GM19455 (cell line): ENCODE measurements around the gene ACOT11.
"Not testable (repeated sequence)": the region's sequence is repeated elsewhere in the genome, so short reads cannot be mapped to it uniquely, and the experiment has no call there.

ENCODE experiments used
- ATAC-seq: cut with Tn5 transposase; IDR thresholded peaks from one replicate; pipeline ENCODE4 v1.9.1; 2021; ENCODE audit not compliant: unreplicated experiment

ACOT11 gene

GRCh38 chr1:54536656-54537055 lies 11.4 kb upstream of the ACOT11 start:
- ATAC-seq, result not testable (repeated sequence)

DNA sequence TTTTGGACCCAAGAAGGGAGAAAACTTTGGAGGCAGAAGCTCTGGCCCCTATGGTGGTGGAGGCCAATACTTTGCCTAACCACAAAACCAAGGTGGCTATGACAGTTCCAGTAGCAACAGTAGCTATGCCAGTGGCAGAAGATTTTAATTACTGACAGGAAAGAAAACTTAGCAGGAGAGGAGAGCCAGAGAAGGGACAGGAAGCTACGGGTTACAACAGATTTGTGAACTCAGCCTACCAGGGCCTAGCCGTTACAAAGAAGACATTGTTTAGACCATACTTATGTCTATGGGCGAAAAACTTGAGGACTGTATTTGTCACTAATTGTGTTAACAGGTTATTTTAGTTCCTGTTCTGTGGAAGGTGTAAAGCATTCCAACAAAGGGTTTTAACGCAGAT lies 10.4 kb upstream of the ACOT11 start:
- no peak for ATAC-seq

DNA sequence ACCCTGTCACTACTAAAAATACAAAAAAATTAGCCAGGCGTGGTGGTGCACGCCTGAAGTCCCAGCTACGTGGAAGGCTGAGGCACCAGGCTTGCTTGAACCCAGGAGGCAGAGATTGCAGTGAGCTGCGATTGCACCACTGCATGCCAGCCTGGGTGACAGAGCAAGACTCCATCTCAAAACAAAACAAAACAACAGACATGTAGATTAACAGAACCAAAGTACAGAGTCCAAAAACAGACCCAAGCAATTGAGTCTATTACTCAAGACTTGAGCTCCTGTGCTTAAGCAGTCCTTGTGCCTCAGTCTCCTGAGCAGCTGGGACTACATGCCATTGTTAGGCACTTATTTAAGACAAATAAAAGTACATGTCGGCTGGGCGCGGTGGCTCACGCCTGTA lies 9.5 kb upstream of the ACOT11 start:
- no peak for ATAC-seq

GRCh38 chr1:54540582-54541295 lies 7.3 kb upstream of the ACOT11 start:
- no peak for ATAC-seq

DNA sequence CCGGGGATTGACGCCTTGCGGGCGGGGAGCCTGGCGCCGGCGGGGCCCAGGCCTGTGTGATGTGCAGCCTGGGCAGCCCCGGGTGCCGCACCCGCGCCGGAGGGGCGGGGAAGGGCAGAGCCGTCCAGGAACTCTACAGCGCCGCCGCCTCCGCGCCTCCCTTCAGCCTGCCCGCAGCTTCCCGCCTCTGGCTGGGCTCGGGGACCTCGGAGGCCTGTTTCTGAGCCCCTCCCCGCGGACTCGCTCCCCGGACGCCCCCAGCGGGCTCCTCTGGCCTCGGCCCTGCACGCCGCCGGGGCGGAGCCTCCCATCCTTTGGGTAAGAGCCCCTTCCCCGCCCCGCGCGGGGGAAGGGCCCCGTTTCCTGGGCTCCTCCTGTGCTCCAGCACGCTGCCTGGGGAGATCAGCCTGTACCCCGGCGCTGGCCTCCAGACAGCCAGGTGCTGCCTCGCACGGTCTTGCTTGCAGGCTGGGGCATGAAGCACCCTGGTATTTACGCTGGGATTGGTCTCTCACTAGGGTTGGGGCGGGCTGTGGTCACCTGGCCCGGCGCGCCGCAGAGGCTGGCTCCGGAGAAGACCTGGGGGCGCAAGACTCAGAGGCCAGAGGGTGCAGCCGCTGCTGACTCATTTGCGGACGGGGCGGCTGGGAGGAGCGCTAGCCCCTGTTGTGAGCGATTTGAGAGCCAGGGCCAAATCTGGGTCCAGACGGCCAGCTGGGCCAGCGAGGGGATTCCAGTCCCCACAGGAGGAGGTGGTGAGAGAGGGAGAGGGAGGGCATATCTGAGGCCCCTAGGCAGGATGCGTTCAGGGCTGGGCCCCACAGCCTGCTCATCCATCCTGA lies 5.7 kb upstream of the ACOT11 start:
- ATAC-seq, result no peak

DNA sequence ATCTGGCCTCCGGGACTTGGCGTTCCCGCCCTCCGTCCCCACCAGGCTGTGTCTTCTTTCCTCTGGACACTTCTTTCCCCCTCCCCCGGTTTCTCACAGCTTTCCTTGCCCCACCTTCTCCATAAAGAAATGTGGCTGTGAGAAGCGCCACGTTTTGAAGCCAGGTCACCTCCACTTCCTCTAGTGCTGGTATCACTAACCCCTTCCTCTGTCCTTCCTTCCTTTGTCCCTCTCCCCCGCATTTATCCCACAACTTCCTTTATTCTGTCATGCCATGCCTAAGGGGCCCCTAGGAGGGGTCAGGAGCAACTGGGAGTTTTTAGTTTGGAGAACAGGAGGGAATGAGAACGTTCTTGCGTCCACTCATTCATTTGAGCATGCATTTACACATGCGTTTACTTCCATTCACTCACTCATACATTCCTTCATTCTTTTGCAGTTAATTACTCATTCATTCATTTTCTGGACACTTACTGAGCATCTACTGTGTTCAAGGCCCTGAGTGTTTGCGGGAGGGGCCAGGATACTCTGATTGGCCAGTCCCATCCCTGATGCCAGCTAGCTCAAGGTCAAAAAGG lies 5.0 kb upstream of the ACOT11 start:
- ATAC-seq, result no peak

DNA sequence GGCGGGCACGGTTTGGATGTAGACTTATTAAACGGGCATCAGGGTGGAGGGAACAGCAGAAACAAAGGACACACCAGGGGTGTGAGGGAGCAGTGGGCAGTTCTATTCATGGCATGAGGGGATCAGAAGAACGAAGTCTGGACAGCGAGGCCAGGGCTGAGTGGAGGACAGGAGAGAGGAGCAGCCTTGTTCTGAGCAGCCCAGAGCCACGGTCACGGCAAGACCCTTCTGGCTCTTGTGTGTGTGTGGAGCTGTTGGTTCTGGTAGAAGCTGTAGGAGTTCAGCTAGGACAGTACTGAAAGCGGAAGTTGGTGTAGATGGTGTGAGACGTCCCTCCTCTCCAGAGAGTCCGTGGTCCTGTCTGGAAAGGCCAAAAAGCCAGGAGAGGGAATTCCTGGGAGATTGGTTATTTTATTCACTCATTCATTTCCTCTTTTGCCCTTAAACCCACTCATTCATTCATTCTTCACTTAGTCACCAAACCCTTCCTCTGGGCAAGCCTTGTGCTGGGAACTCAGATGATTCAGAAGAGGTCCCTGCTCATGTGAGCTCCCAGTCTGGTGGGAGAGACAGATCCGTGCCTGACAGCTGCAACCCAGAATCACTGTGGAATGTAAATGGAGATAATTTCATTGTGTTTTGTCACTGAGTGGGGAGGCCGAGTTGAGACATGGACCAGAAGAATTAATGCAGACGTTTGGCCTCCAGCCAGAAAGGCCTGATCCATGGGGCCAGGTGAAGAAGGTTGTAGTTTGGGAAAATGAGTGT lies 4.1 kb upstream of the ACOT11 start:
- ATAC-seq, result no peak

DNA sequence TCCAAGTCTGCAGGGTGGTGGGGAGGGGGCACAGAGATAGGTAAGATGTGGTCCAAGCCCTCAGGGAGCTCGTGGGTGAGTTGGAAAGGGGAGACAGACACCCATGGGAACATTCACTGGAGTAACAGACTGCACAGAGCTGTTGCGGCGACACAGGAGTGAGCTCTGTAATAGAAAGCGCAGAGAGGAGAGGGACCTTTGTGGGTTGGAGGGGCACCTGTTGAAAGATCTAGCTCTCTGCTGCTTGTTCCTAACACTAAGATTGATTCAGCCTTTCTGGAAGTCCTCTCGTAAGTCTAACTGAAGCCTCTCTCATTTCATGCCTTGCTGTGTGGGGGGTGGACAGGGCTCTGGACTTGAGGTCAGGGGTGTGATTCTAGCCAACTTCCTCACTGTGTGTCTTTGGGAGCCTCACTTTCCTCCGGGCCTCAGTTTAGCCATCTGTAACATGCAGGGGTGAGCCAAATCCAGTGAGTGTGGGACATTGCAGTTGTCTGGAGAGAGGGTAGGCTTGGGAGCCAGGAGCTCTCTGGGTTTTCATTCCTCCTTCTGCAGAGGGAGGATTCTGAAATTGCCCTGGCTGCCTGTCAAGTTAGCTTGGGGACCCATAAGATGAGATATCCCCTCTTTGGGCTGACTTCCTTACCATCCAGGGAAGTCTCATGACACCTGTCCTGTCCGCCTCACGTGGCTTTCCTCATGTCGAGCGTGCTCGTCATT lies 2.0 kb upstream of the ACOT11 start:
- ATAC-seq, result no peak

DNA sequence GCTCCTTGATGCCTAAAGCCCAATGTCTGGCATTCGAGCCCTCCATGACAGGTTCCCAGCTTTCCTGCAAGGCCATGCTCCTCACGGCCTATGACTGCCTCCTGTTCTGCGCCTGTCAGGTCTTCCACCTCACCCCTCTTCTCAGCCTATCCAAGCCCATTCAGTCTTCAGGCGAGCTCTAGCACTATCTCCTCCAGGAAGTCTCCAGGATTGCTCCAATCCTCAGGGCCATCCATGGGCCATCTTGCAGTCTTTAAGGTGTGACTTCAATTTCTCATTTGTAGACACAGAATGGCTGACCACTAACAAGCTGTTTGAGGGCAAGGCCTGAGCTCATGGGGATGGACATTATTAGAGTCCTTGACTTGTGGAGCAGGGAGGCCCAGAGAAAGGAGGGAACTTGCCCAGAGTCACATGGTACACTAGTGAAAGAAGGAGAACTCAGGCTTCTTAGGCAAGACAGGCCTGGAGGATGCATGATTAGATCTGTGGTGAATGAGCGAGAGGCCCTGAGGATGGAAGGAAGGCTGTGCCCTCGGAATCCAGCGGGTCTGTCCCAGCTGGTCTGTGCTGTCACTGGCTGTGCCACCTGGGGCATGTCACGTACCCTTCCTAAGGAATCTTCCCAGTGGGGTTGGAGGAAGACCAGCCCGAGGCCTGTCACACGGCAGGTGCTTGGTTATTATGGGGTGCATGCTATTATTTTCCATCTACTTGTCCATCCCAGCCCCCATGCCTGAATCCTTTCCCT lies 1.2 kb upstream of the ACOT11 start:
- ATAC-seq, result no peak

DNA sequence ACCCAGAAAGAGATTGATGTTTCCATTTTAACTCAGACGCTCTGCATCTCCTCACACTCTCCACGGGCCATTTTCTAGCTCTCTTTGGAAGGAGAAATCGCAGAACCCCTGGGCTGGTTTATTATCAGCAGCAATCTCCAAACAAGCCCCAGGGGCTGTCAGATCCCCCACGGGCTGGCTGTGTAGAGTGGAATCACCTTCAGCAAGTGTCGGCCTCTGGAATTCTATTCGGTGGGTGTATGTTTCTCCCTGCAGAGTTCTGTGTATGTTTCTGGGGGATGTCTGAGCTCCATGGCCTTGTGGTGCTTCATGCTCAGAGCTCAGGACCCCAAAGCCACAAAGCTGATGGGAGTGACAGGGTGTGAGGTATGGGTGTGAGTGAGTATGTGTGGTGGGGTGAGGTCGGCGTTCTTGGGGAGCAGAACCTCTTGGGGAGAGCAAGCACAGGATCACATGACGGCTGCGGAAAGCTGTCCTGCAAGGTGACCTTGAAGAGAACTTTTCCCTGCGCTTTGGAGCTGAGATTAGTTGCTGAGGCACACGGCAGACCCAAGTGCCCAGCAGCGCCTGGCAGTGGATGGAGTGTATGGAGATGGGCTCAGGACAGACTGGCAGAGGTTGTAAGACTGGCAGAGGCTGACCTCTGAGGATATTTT lies 489 bp downstream of the ACOT11 start:
- no peak for ATAC-seq

DNA sequence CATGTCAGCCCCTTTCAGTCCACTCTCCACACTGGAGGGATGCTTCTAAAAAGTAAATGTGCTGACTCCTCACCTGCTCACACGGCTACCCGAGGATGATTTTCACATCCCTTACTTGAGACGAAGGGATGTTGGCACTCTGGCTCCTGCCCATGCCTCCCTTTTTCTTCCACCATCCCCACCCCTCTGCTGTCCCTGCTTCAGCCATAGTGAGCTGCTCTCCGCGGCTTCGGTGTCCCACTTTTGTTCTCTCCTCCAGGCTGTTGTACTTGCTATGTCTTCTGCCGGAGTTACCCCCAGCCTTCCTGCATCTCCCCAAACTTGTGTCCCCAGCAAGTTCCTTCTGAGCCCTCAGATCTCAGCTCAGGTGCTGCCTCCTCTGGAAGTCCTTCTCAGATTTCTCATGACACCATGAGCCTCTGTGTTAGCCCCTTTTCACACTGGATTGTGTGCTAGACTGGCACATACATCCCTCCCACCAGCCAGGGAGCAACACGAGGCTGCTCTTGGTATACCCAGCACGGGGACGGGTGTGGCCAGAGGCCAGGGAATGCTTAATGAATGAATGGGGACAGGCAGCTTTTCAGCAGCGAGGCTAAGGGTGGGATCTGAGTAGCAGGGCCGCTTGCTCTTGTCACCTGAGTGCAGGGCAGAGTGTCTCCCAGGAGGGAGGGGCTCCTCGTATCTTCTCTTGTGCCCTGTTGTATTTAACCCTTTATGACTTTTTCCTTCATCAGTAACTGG lies 1.3 kb downstream of the ACOT11 start:
- ATAC-seq, result no peak

DNA sequence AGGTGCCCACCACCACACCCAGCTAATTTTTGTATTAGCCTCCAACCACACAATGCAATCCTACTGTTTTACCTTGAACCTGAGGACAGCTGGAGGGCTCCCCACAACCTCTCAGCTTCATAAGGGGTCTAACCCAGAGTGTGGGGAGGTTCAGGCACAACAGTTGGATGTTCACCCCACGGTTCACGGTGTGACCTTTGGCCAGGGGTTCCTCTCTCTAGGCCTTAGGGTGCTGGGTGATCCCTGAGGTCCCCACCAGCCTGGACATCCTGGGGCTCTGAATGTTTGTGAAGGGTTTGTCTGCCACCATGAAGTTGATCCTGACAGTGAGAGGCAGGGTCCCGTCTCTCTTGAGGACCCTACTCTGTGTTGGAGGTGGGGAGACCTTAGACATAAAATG lies 3.9 kb downstream of the ACOT11 start:
- ATAC-seq, result no peak

- no peak for ATAC-seq
These were observed 5.7 kb downstream of the ACOT11 start for GRCh38 chr1:54553602-54554313.

GRCh38 chr1:54556110-54556509 lies 8.1 kb downstream of the ACOT11 start:
- no peak for ATAC-seq

DNA sequence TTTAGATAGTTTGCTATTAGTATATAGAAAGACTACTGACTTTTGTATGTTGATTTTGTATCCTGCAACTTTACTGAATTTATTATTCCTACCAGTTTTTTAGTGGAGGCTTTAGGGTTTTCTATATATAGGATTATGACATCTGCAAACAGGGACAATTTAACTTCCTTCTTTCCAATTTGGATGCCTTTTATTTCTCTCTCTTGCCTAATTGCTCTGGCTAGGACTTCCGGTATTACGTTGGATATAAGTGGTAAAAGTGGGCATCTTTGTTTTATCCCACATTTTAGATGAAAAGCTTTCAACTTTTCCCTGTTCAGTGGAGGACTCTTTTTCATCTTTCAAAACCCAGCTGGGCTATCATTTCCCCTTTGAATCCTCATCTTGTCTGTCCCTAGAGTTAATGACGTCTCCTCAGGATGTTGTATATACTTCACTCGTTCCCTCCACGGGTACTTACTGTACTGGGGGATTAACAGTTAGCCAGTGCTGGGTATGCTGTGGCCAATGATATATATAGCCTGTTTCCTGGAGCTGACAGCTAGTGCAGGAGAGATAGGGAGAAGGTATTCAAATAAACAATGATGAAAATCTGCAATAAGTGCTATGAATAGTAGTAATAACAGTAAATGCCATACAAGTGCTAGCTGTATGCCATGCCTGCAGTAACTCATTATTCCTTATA lies 9.8 kb downstream of the ACOT11 start:
- no peak for ATAC-seq

DNA sequence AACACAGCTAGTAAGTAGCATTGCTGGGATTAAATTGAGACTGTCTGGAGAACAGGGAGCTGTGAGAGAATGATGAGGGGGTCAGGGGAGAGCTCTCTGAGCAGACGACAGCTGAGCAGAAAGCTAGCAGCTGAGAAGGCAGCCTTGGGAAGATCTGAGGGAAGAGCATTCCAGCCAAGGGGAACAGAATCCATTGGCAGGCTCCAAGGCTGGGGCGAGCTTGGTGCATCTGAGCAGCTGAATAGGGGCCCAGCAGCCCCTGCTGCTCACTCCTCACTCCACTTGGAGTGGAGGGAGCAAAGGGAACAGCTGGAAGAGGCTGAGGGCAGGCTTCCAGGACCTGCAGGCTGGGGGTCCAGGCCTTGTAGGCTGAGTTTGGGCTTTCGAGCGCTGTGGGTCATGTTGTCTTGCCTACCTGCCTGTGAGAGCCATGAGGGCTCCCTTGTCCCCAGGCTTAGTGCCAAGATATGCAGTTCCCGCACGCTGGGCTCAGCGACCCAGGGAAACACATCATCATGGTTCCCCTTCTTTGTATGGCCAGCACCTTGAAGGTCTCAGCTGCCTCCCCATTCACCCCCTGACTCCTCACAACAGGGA lies 10.5 kb downstream of the ACOT11 start:
- no peak for ATAC-seq

- ATAC-seq, result no peak
These were observed 11.1 kb downstream of the ACOT11 start for GRCh38 chr1:54559111-54559548.
